Measurements from ENCODE around the gene BFSP2. TPM values are rescaled to one million over a fixed set of nuclear protein-coding genes. Genes with fewer than 3 reads are reported as not detected.

The BFSP2 gene
- total and polyA plus RNA-seq, 8 donors, result 0.68 to 2.7 (median 1.4) TPM; not detected in 5

- Histone ChIP-seq H3K27ac (peak overlapping the region in 4 of 5 donors; percentile 48 to 83 (median 65)), H3K4me3 (no peak overlapping the region)
- DNase-seq, result no peak
These were observed 106.0 kb downstream of the BFSP2 start for GRCh38 chr3:133505813-133506212.

GRCh38 chr3:133506215-133506901 lies 106.5 kb downstream of the BFSP2 start:
- peak in 2 of 3 donors; percentile 21 to 66 for TF ChIP-seq POLR2AphosphoS5 (IDR thresholded peaks at IDR 0.05)
- no peak for TF ChIP-seq POLR2A (IDR thresholded peaks at IDR 0.05)
- peak overlapping the region; percentile 48 to 83 (median 69) for H3K27ac ChIP-seq
- no peaks in the 10 kb centered on the region for H3K9me3 ChIP-seq
- H3K36me3 ChIP-seq, result no peaks in the 10 kb centered on the region
- H3K27me3 ChIP-seq, result no peaks in the 10 kb centered on the region
- H3K4me3 ChIP-seq, result peak overlapping the region in 1 of 4 donors; percentile 14
- H3K4me1 ChIP-seq, result peaks cover 0 to 18% (median 0%) of the 10 kb centered on the region in 4 donors
- DNase-seq, result peak in 1 of 2 donors; percentile 74
- 8 to 20% (median 17%) methylated on average over 9 of the region's 9 CpGs for WGBS, 5 donors
- intact Hi-C loops (cut with DNase I; ENCODE audit: low total_unique reads), result no loop called here

More at GRCh38 chr3:133505813-133506212, 106.0 kb downstream of the BFSP2 start:
- H3K4me1 ChIP-seq, result peaks cover 0 to 18% (median 0%) of the 10 kb centered on the region in 4 donors
- H3K36me3 ChIP-seq, result no peaks in the 10 kb centered on the region
- intact Hi-C loops (cut with DNase I; ENCODE audit: low total_unique reads), result no loop called here
- no peaks in the 10 kb centered on the region for H3K27me3 ChIP-seq
- 4 to 16% (median 7%) methylated on average over 3 of the region's 3 CpGs for WGBS, 5 donors
- H3K9me3 ChIP-seq, result no peaks in the 10 kb centered on the region
- no peak for TF ChIP-seq POLR2AphosphoS5 (IDR thresholded peaks at IDR 0.05)
- TF ChIP-seq POLR2A (IDR thresholded peaks at IDR 0.05), result no peak

GRCh38 chr3:133509488-133509887 lies 109.6 kb downstream of the BFSP2 start:
- intact Hi-C loops (cut with DNase I; ENCODE audit: low total_unique reads), result no loop called here
- peaks cover 0 to 18% (median 0%) of the 10 kb centered on the region in 4 donors for H3K4me1 ChIP-seq

GRCh38 chr3:133512416-133513089 lies 112.7 kb downstream of the BFSP2 start:
- 82 to 94% (median 86%) methylated on average over 6 of the region's 6 CpGs for WGBS, 5 donors
- Histone ChIP-seq H3K27me3 (no peaks in the 10 kb centered on the region), H3K9me3 (no peaks in the 10 kb centered on the region), H3K4me1 (no peaks in the 10 kb centered on the region), H3K27ac (no peak overlapping the region), H3K4me3 (no peak overlapping the region), H3K36me3 (no peaks in the 10 kb centered on the region)
- intact Hi-C loops (cut with DNase I; ENCODE audit: low total_unique reads), result no loop called here
- DNase-seq, result no peak
- TF ChIP-seq CTCF (IDR thresholded peaks at IDR 0.05), result no peak
- no peak for TF ChIP-seq EP300 (IDR thresholded peaks at IDR 0.05)
- no peak for TF ChIP-seq POLR2A (IDR thresholded peaks at IDR 0.05)
- no peak for TF ChIP-seq POLR2AphosphoS5 (IDR thresholded peaks at IDR 0.05)

More at GRCh38 chr3:133509488-133509887, 109.6 kb downstream of the BFSP2 start:
- TF ChIP-seq POLR2A (IDR thresholded peaks at IDR 0.05), result no peak
- no peak for TF ChIP-seq EP300 (IDR thresholded peaks at IDR 0.05)
- TF ChIP-seq CTCF (IDR thresholded peaks at IDR 0.05), result no peak
- TF ChIP-seq POLR2AphosphoS5 (IDR thresholded peaks at IDR 0.05), result no peak
- DNase-seq, result no peak
- Histone ChIP-seq H3K9me3 (no peaks in the 10 kb centered on the region), H3K27ac (no peak overlapping the region), H3K4me3 (no peak overlapping the region), H3K36me3 (no peaks in the 10 kb centered on the region), H3K27me3 (no peaks in the 10 kb centered on the region)

- DNase-seq, result no peak
- Histone ChIP-seq H3K27me3 (no peaks in the 10 kb centered on the region), H3K27ac (no peak overlapping the region), H3K4me1 (no peaks in the 10 kb centered on the region), H3K9me3 (no peaks in the 10 kb centered on the region), H3K4me3 (no peak overlapping the region), H3K36me3 (no peaks in the 10 kb centered on the region)
- TF ChIP-seq POLR2AphosphoS5 (IDR thresholded peaks at IDR 0.05), result no peak
- no peak for TF ChIP-seq POLR2A (IDR thresholded peaks at IDR 0.05)
- TF ChIP-seq CTCF (IDR thresholded peaks at IDR 0.05), result no peak
- no peak for TF ChIP-seq EP300 (IDR thresholded peaks at IDR 0.05)
- 82 to 94% (median 90%) methylated on average over 6 of the region's 6 CpGs for WGBS, 5 donors
- intact Hi-C loops (cut with DNase I; ENCODE audit: low total_unique reads), result no loop called here
These were observed 114.6 kb downstream of the BFSP2 start for GRCh38 chr3:133514418-133514817.
